HG02623 (cell line): ENCODE data around the gene PCED1B.
"Not testable (repeated sequence)": the region's sequence is repeated elsewhere in the genome, so short reads cannot be mapped to it uniquely, and the experiment has no call there.

Experiments
- ATAC-seq: cut with Tn5 transposase; IDR thresholded peaks from one replicate; pipeline ENCODE4 v1.9.1; 2021; ENCODE audit warnings: moderate library complexity; ENCODE audit not compliant: unreplicated experiment

The PCED1B gene

DNA sequence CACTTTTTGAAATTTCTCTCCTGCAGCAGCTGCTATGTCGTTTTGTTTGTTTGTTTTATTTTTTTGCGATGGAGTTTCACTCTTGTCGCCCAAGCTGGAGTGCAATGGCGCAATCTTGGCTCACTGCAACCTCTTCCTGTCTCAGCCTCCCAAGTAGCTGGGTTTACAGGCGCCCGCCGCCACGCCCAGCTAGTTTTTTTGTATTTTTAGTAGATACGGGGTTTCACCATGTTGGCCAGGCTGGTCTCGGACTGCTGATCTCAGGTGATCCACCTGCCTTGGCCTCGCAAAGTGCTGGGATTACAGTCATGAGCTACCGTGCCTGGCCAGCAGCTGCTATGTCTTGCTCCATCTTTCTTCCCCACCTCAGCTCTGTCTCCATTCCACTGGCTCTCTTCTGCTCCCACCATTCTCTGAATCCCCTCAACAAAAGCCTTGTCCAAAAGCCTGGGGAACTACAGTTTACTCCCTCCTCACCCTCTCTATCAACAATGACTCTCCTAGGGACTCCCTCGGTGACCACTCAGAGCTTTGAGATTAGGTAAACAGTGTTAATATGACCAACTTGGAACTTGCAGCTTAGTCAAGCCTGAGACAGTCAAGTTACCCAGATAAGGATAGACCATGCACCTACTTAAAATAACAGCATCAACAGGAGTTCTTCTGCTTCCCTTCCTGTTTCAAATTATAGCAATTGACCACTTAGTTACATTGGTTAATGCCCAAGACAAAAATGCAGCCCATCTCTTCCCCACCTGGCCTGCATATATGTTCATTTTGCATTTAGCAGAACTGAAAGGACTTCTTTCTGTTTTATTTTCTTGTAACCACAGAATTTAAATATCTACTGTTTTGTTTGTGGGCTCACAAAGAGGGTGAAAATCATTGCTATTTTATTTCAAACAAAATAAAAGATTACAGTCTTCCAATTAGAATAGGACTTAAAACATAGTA lies 189.4 kb downstream of the PCED1B start:
- ATAC-seq, result peak; percentile 78

GRCh38 chr12:47269916-47270315 lies 190.5 kb downstream of the PCED1B start:
- ATAC-seq, result no peak

DNA sequence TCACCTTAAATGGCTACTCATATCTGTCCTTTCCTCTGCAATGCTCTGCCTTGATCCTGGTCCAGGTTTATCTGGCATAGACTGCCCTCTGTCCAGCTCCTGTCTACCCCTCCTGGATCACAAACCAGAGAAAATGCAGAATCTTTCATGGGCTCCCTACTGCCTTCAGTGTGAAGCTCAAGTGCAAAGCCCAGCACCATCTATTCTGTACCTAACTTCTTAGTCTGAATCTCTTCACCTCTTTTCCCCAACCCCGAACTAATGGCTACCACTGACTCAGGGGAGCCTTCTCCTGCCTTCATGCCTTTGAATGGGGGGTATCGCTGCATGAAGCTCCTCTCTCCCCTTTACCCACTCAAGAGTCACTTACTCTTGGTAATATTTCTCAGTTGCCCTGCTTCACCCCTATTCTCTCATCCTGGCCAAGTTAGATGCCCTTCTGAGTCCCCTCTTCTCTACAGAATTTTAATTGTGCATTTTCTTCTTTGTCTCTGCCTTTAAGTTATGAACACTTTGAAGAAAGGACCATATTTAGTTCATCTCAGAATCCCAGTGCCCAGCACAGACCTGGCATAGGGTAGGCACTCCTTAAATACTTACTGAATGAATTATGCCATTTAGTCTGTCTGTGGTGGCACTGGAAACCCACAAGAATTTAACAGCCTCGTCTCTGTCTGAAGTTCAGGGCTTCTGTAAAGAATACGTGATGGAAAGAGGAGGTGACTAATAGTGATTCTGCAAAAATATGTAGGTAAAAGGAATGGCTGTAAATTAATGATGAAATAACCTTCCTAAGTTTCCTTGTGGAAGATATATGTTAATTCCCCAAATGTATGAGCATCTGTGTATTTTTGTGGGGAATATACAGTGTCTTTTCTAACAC lies 191.6 kb downstream of the PCED1B start:
- no peak for ATAC-seq

DNA sequence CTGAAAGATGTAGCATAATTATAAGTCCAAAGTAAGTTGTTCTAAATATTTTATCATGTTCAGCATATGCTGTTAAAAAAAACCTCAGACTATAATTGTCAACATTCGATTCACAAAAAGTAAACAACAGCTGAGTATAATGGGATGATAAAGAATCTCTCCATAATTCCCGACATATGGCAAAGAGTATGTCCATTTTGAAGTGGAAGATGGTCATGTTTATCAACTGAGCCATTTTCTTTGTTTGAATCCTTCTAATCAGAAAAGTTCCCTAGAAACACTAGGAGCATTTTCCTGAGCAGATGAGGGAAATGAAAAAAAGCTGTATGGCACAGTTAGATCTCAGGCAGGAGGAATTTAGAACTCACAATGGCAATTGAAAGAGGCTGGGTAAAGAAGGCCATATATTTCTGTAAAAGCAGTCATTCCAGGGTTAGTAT lies 192.4 kb downstream of the PCED1B start:
- ATAC-seq, result no peak

- no peak for ATAC-seq
These were observed 193.2 kb downstream of the PCED1B start for GRCh38 chr12:47272412-47273190.

- no peak for ATAC-seq
These were observed 193.8 kb downstream of the PCED1B start for GRCh38 chr12:47273191-47273626.

DNA sequence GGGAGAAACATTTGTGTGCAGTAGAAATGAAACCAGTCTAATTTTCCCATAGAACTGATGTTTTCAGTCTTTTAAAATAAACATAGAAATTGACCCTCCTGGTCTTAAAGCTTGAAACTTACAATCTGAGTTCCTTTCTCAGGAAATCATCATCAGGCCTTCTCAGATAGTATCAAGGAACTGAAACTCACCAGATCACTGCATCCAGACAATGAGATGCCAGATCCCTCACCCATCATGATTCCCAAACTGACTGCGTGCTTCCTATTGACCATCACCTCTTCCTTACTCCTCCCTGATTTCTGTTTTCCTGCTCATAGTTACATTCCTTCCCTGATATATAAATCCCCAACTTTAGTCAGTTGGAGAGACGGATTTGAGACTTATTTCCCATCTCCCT lies 195.3 kb downstream of the PCED1B start:
- ATAC-seq, result no peak

- ATAC-seq, result no peak
These were observed 196.8 kb downstream of the PCED1B start for GRCh38 chr12:47276253-47276620.

DNA sequence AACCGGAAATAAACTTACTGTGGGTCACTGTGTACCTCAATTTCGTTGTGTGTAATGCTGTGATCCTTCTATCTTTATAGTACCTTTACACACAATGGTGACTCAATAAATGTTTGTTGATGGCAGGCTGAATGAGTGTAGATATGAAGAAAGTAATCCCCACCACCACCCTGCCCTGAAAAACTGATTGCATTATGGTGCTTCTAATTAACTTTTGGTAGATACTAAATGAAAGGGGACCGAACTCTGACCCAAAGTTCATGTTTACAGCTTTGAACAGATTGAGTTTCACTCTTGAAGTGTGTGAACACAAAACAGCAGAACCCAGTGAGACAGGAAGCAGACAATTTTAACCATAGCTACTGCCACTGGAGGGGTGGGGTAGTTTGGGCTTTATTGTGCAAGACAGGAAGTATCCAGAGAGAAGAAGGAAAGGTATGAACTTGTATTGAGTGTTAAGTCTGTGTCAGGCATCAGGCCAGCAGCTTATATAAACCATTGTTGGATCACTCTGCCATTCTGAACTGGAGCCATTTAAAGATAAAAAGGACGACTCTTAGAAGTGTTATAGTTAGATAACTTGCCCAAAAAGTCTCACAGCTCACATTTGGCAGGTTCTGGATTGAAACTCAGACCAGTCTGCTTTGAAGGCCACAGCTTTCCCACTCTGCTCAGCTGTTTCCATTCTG lies 197.3 kb downstream of the PCED1B start:
- ATAC-seq, result peak; percentile 96

DNA sequence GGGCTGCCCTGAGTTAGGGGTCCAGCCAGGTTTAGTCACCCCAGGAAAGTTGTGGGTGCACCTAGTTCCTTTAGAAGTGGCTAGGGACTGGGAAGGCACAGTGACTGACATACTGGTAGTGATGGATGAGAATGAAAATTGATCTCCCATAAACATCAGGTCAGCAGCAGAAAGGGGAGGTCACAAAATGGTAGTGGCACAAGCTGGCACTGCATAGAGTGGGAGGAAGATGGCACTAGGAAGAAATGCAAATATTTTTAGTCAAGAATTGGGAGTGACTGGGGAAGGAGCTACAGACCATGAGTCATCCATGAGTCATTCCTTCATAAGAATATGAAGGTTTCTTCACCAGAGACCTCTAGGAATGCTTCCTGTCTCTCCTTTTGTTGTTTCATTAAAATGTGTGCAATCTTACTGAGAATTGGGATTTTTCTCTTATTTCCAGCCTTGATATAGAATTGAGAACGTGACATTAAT lies 198.6 kb downstream of the PCED1B start:
- ATAC-seq, result no peak

- ATAC-seq, result not testable (repeated sequence)
These were observed 200.3 kb downstream of the PCED1B start for GRCh38 chr12:47279758-47280157.

- no peak for ATAC-seq
These were observed 201.3 kb downstream of the PCED1B start for GRCh38 chr12:47280543-47281300.

GRCh38 chr12:47281667-47282171 lies 202.3 kb downstream of the PCED1B start:
- no peak for ATAC-seq

DNA sequence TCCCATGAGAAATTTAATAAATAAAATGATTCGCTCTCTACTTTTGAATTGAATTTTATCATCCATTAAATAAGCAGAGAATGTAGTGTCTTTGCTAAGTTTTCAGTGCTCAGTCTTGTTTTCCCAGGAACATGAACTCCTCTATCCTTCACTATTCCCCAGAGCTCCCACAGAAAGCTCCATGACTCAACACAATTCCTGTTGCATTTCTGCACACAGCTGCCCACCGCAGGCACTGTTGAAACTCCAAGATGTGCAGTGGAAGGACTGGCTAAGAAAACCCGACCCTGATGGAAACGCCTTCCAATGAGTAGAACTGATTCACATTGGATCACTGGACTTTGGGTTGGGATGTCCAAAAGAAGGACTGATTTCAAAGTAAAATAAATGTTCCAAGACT lies 202.8 kb downstream of the PCED1B start:
- no peak for ATAC-seq
